ENCODE measurements around the gene LMNTD1. TPM values are rescaled to one million over a fixed set of nuclear protein-coding genes. Genes with fewer than 3 reads are reported as not detected.

LMNTD1 gene
- total and polyA plus RNA-seq, 9 donors = 0.27 to 23.4 (median 0.46) TPM; not detected in 5

GRCh38 chr12:25477217-25477616, 75.9 kb downstream of the LMNTD1 start:
- no peak for DNase-seq
- Histone ChIP-seq H3K27me3 (no peaks in the 10 kb centered on the region), H3K27ac (no peak overlapping the region), H3K9me3 (no peaks in the 10 kb centered on the region), H3K36me3 (no peaks in the 10 kb centered on the region), H3K4me1 (ENCODE audit: insufficient read depth) (no peaks in the 10 kb centered on the region), H3K4me3 (no peak overlapping the region)
- TF ChIP-seq EP300 (IDR thresholded peaks at IDR 0.05) = no peak
- 95 to 97% (median 96%) methylated on average over 5 of the region's 5 CpGs for WGBS, 3 donors
- intact Hi-C loops (cut with DNase I) = no loop called here

DNA sequence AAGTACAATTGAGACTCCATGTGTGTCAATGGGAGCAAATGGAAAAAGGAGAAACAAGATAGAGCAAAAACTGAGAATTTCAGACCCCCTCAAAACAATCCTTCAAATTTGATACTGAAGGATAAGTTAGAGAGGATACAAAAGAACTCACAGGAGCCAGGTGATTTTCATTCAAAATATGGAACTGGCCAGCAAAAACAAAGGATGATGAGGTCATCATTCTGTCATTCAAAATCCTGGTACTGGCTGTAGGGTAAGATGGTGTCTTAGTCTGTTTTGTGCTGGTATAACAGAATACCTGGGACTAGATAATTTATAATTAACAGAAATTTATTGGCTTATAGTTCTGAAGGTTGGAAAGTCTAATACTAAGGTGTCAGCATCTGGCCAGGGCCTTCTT, 80.6 kb downstream of the LMNTD1 start:
- Histone ChIP-seq H3K36me3 (no peaks in the 10 kb centered on the region), H3K27ac (no peak overlapping the region), H3K27me3 (no peaks in the 10 kb centered on the region), H3K4me3 (no peak overlapping the region), H3K9me3 (no peaks in the 10 kb centered on the region), H3K4me1 (ENCODE audit: insufficient read depth) (no peaks in the 10 kb centered on the region)
- intact Hi-C loops (cut with DNase I) = no loop called here
- no peak for TF ChIP-seq POLR2A (IDR thresholded peaks at IDR 0.05)
- TF ChIP-seq, protein P1, sequence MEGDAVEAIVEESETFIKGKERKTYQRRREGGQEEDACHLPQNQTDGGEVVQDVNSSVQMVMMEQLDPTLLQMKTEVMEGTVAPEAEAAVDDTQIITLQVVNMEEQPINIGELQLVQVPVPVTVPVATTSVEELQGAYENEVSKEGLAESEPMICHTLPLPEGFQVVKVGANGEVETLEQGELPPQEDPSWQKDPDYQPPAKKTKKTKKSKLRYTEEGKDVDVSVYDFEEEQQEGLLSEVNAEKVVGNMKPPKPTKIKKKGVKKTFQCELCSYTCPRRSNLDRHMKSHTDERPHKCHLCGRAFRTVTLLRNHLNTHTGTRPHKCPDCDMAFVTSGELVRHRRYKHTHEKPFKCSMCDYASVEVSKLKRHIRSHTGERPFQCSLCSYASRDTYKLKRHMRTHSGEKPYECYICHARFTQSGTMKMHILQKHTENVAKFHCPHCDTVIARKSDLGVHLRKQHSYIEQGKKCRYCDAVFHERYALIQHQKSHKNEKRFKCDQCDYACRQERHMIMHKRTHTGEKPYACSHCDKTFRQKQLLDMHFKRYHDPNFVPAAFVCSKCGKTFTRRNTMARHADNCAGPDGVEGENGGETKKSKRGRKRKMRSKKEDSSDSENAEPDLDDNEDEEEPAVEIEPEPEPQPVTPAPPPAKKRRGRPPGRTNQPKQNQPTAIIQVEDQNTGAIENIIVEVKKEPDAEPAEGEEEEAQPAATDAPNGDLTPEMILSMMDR (IDR thresholded peaks at IDR 0.05) = no peak
- TF ChIP-seq EP300 (IDR thresholded peaks at IDR 0.05) = no peak
- no peak for DNase-seq

GRCh38 chr12:25469861-25470260, 83.2 kb downstream of the LMNTD1 start:
- H3K27ac ChIP-seq = no peak overlapping the region
- intact Hi-C loops (cut with DNase I) = no loop called here
- TF ChIP-seq EP300 (IDR thresholded peaks at IDR 0.05) = no peak
- TF ChIP-seq, protein P1 (IDR thresholded peaks at IDR 0.05) = no peak
- TF ChIP-seq POLR2A (IDR thresholded peaks at IDR 0.05) = no peak
- H3K4me3 ChIP-seq = no peak overlapping the region
- no peaks in the 10 kb centered on the region for H3K36me3 ChIP-seq
- no peaks in the 10 kb centered on the region for H3K4me1 ChIP-seq (ENCODE audit: insufficient read depth)
- H3K27me3 ChIP-seq = no peaks in the 10 kb centered on the region
- H3K9me3 ChIP-seq = no peaks in the 10 kb centered on the region
- WGBS, 3 donors = 33 to 38% (median 36%) methylated on average over 2 of the region's 2 CpGs
- no peak for DNase-seq

DNA sequence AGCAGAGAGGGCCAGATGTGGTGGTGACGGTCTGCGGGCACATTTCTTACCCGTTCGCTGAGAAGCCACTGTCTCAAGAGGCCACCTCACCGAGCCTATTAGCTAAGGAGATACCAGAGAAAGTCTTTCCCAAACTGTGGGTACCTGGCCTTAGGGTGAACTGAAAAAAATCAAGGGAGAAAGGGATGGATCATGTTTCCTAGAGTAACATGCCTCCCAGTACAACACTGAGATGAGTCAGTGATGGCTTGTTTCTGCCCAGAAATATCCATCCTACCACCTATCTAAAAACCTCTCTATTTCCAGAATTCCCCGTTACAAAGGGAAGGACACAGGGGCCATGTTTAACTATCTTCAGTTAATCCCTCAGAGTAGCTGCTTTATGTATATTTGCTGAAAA, 83.7 kb downstream of the LMNTD1 start:
- Histone ChIP-seq H3K4me3 (no peak overlapping the region), H3K9me3 (no peaks in the 10 kb centered on the region), H3K36me3 (no peaks in the 10 kb centered on the region), H3K4me1 (ENCODE audit: insufficient read depth) (no peaks in the 10 kb centered on the region), H3K27me3 (no peaks in the 10 kb centered on the region), H3K27ac (no peak overlapping the region)
- intact Hi-C loops (cut with DNase I) = no loop called here
- 88 to 95% (median 93%) methylated on average over 6 of the region's 6 CpGs for WGBS, 3 donors
- DNase-seq = no peak
- TF ChIP-seq POLR2A (IDR thresholded peaks at IDR 0.05) = no peak
- TF ChIP-seq, protein P1 (IDR thresholded peaks at IDR 0.05) = no peak
- TF ChIP-seq EP300 (IDR thresholded peaks at IDR 0.05) = no peak

DNA sequence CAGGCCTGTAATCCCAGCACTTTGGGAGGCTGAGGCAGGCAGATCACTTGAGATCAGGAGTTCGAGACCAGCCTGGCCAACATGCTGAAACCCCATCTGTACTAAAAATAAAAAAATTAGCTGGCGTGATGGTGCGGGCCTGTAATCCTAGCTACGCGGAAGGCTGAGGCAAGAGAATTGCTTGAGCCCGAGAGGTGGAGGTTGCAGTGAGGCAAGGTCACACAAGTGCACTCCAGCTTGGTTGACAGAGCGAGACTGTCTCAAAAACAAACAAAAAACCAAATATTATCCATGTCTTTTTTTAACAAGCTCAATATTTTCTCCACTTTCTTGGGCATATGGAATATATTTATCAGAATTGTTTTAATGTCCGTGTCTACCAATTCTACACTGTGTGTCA, 89.6 kb downstream of the LMNTD1 start:
- no peak for DNase-seq
- 94 to 96% (median 95%) methylated on average over 8 of the region's 8 CpGs for WGBS, 3 donors

More for the DNA sequence above, 89.6 kb downstream of the LMNTD1 start:
- H3K27me3 ChIP-seq = no peaks in the 10 kb centered on the region
- no peaks in the 10 kb centered on the region for H3K4me1 ChIP-seq (ENCODE audit: insufficient read depth)
- H3K4me3 ChIP-seq = no peak overlapping the region
- intact Hi-C loops (cut with DNase I) = no loop called here
- TF ChIP-seq EP300 (IDR thresholded peaks at IDR 0.05) (no peak), POLR2A (IDR thresholded peaks at IDR 0.05) (no peak)
- TF ChIP-seq, protein P1 (IDR thresholded peaks at IDR 0.05) = no peak
- H3K27ac ChIP-seq = no peak overlapping the region
- H3K9me3 ChIP-seq = no peaks in the 10 kb centered on the region
- H3K36me3 ChIP-seq = no peaks in the 10 kb centered on the region
